Vagina (tissue), 2 donors: ENCODE results near the gene AGRN.

Experiments
- CTCF ChIP-seq, 3 experiments: fragments of 450-650 bp in 2 of 3; fragments of 200-600 bp in 1 of 3; sonication (generic) in 1 of 3; IDR thresholded peaks; one replicate each; pipeline ENCODE4 v1.5.1; 2017 to 2019; ENCODE audit warnings: antibody characterized with exemption in 3 of 3, mild to moderate bottlenecking in 2 of 3, moderate library complexity in 2 of 3
- POLR2A ChIP-seq, 2 donors: fragments of 450-650 bp; IDR thresholded peaks; one replicate each; pipeline ENCODE4 v1.6.1; 2017; ENCODE audit warnings: antibody characterized with exemption in 2 of 2, mild to moderate bottlenecking in 2 of 2, moderate library complexity in 2 of 2
- POLR2AphosphoS5 ChIP-seq, 2 donors: sonication (generic); formaldehyde crosslinking; IDR thresholded peaks; one replicate each; pipeline ENCODE4 v1.9.0; 2017; ENCODE audit warnings: antibody characterized with exemption in 2 of 2, mild to moderate bottlenecking in 2 of 2, low read depth in 1 of 2; ENCODE audit not compliant: insufficient read depth in 1 of 2

DNA sequence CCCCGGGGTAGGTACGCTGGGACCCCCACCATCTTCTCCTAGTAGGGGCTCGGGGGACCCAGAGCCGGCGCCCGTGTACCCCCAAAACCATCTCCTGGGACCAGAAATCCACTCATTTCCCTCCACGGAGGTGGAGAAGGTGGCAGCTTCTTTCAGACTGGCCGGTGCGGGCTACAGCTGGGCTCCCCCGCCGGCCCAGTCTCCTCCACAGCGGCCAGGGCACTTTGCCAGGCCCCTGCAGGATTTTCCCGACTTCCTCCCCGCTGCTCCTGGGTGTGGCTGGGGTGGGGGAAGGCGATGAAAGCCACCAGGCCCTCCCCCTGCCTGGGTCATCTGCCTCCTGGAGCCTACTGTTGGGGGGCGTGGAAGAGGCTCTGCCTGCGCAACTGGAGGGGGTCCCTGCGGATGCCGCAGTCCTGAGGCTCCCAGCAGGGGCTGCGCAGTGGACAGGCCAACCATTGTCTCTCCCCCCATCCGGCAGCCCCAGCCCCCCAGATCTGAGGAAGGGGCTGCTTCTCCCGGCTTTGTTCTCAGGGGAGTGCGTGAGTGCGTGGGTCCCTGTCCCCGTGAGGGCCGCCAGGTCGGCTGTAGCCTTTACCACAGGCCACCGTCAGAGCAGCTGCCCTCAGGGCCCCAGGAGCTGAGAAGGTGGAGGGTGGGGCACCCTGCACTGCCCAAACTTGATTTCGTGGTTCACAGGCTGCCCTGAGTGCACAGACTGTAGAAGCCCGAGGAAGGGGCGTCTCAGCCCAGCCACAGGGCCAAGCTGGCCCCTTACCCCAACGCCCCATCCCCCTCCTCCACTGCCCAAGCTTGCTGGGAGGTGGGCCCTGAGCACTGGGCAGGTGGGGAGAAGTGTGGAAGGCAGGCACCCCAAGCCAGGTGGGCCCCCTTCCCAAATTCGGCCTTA, 1.3 kb downstream of the AGRN start:
- no peak for TF ChIP-seq CTCF (IDR thresholded peaks at IDR 0.05)
- TF ChIP-seq POLR2A (IDR thresholded peaks at IDR 0.05) = no peak
- peak in 1 of 2 donors; percentile 12 for TF ChIP-seq POLR2AphosphoS5 (IDR thresholded peaks at IDR 0.05; ENCODE audit: insufficient read depth in 1 of 2, low read depth in 1 of 2)
